IMR-90 (cell line): ENCODE data around the gene PANK4. TPM values are rescaled to one million over a fixed set of nuclear protein-coding genes. Genes with fewer than 3 reads are reported as not detected.

Source experiments
- ATAC-seq: fragments of 200-7000 bp; cut with Tn5 transposase; 2 replicates; pipeline ENCODE4 v1.9.1; 2020; ENCODE audit warnings: low read depth, mild to moderate bottlenecking, moderate library complexity
- BruUV-seq: library from RNA; stranded (reverse); fragments of 400-500 nt; replicated peaks from 2 replicates; lab custom pipeline; 2021; lab: Mats Ljungman, UMichigan
- CTCF ChIA-PET: fragments of 300-600 bp; formaldehyde crosslinking; extraction: SDS; loops from one replicate; lab custom pipeline; 2021; ENCODE audit warnings: antibody characterized with exemption; lab: Yijun Ruan, JAX
- POLR2A ChIA-PET: fragments of 300-600 bp; sonication (Branson Sonifier 250); formaldehyde crosslinking; loops from one replicate; lab custom pipeline; 2022; ENCODE audit warnings: antibody characterized with exemption; ENCODE audit not compliant: unreplicated experiment; lab: Charles Lee
- DNase-seq: peaks from one replicate; pipeline ENCODE4 v3.0.0; 2013
- H2AFZ ChIP-seq: replicated peaks from 2 replicates; pipeline ENCODE3; 2013; ENCODE audit warnings: low read length, mild to moderate bottlenecking; ENCODE audit not compliant: poor library complexity
- H2AK5ac ChIP-seq: 2 replicates; pipeline ENCODE4 v1.6.1; 2013; ENCODE audit warnings: low read depth, low read length, inconsistent platforms
- H2AK9ac ChIP-seq: replicated peaks from 2 replicates; pipeline ENCODE3; 2013; ENCODE audit warnings: mild to moderate bottlenecking, low read depth, low read length, moderate library complexity; ENCODE audit not compliant: poor library complexity
- H2BK120ac ChIP-seq: 2 replicates; pipeline ENCODE4 v1.6.1; 2013; ENCODE audit warnings: low read depth, low read length, inconsistent platforms
- H2BK15ac ChIP-seq: 3 replicates; pipeline ENCODE4 v1.6.1; 2013; ENCODE audit warnings: low read depth, low read length, inconsistent platforms
- H2BK20ac ChIP-seq: 2 replicates; pipeline ENCODE4 v1.6.1; 2013; ENCODE audit warnings: low read depth, mild to moderate bottlenecking, inconsistent platforms, low read length, moderate library complexity
- H2BK5ac ChIP-seq: 2 replicates; pipeline ENCODE4 v1.6.1; 2013; ENCODE audit warnings: mild to moderate bottlenecking, low read depth, low read length, inconsistent platforms; ENCODE audit not compliant: poor library complexity, severe bottlenecking
- H3K14ac ChIP-seq: replicated peaks from 2 replicates; pipeline ENCODE4 v1.6.1; 2013; ENCODE audit warnings: low read depth, low read length, inconsistent platforms
- H3K18ac ChIP-seq: 2 replicates; pipeline ENCODE4 v1.6.1; 2013; ENCODE audit warnings: low read depth, low read length, control low read depth
- H3K23ac ChIP-seq: 2 replicates; pipeline ENCODE4 v1.6.1; 2013; ENCODE audit warnings: low read depth, low read length, inconsistent platforms
- H3K27ac ChIP-seq: 2 replicates; pipeline ENCODE4 v1.5.1; 2013; ENCODE audit warnings: mild to moderate bottlenecking, control low read depth, low read length; ENCODE audit not compliant: insufficient read depth
- H3K27me3 ChIP-seq: 2 replicates; pipeline ENCODE4 v1.6.1; 2013; ENCODE audit warnings: low read length; ENCODE audit not compliant: control insufficient read depth, insufficient read depth
- H3K36me3 ChIP-seq: 2 replicates; pipeline ENCODE4 v1.6.1; 2013; ENCODE audit warnings: low read length, mixed read lengths; ENCODE audit not compliant: control insufficient read depth, insufficient read depth
- H3K4ac ChIP-seq: 2 replicates; pipeline ENCODE4 v1.6.1; 2013; ENCODE audit warnings: low read depth, low read length, inconsistent platforms
- H3K4me1 ChIP-seq: 2 replicates; pipeline ENCODE4 v1.6.1; 2013; ENCODE audit warnings: low read length, mixed read lengths; ENCODE audit not compliant: control insufficient read depth, insufficient read depth
- H3K4me2 ChIP-seq: 2 replicates; pipeline ENCODE4 v1.6.1; 2013; ENCODE audit warnings: low read depth, mild to moderate bottlenecking, control low read depth, low read length, moderate library complexity
- H3K4me3 ChIP-seq: 2 replicates; pipeline ENCODE4 v1.5.1; 2013; ENCODE audit warnings: low read depth, mild to moderate bottlenecking, control low read depth, low read length, moderate library complexity; ENCODE audit not compliant: insufficient read depth
- H3K56ac ChIP-seq: 2 replicates; pipeline ENCODE4 v1.6.1; 2013; ENCODE audit warnings: low read length, inconsistent platforms; ENCODE audit not compliant: insufficient read depth; ENCODE audit errors: extremely low read depth
- H3K79me1 ChIP-seq, 2 experiments: 2 replicates each; pipeline ENCODE4 v1.6.1; 2013; ENCODE audit warnings: low read length in 2 of 2, inconsistent platforms in 1 of 2, low read depth in 1 of 2
- H3K9ac ChIP-seq: 2 replicates; pipeline ENCODE4 v1.6.1; 2013; ENCODE audit warnings: low read depth, low read length, control low read depth
- H3K9me1 ChIP-seq: 2 replicates; pipeline ENCODE4 v1.6.1; 2013; ENCODE audit warnings: low read length, inconsistent platforms; ENCODE audit not compliant: insufficient read depth
- H3K9me3 ChIP-seq: 2 replicates; pipeline ENCODE4 v1.6.1; 2013; ENCODE audit warnings: low read length; ENCODE audit not compliant: control insufficient read depth, insufficient read depth
- H4K20me1 ChIP-seq: 2 replicates; pipeline ENCODE4 v1.6.1; 2013; ENCODE audit warnings: low read length, inconsistent platforms; ENCODE audit not compliant: insufficient read depth
- H4K5ac ChIP-seq: 2 replicates; pipeline ENCODE4 v1.6.1; 2013; ENCODE audit warnings: mild to moderate bottlenecking, low read depth, low read length, control low read depth
- H4K8ac ChIP-seq, 2 experiments: 2 replicates each; pipeline ENCODE4 v1.6.1; 2013; ENCODE audit warnings: low read depth in 2 of 2, low read length in 2 of 2, control low read depth in 1 of 2, inconsistent platforms in 1 of 2
- H4K91ac ChIP-seq: 2 replicates; pipeline ENCODE4 v1.6.1; 2013; ENCODE audit warnings: low read depth, low read length, inconsistent platforms; ENCODE audit not compliant: insufficient read depth
- BHLHE40 ChIP-seq: fragments of 150-350 bp; IDR thresholded peaks from 2 replicates; pipeline ENCODE4 v1.6.1; 2016; ENCODE audit warnings: mild to moderate bottlenecking, low read depth, low read length
- CEBPB ChIP-seq: IDR thresholded peaks from 2 replicates; pipeline ENCODE4 v1.6.1; 2012; ENCODE audit warnings: low read depth, low read length, improper control_type of control experiment
- CHD1 ChIP-seq: IDR thresholded peaks from 2 replicates; pipeline ENCODE4 v1.6.1; 2012; ENCODE audit warnings: low read depth, low read length, improper control_type of control experiment
- CTCF ChIP-seq: conservative IDR thresholded peaks from 2 replicates; pipeline ENCODE4 v1.5.1; 2012; ENCODE audit warnings: mild to moderate bottlenecking, low read depth, low read length, improper control_type of control experiment
- FOS ChIP-seq: fragments of 150-350 bp; IDR thresholded peaks from 2 replicates; pipeline ENCODE4 v1.6.1; 2016; ENCODE audit warnings: low read depth, low read length
- MAFK ChIP-seq: IDR thresholded peaks from 2 replicates; pipeline ENCODE4 v1.6.1; 2012; ENCODE audit warnings: low read depth, low read length, improper control_type of control experiment
- MAZ ChIP-seq: IDR thresholded peaks from 2 replicates; pipeline ENCODE4 v1.6.1; 2012; ENCODE audit warnings: low read depth, mild to moderate bottlenecking, low read length, improper control_type of control experiment, moderate library complexity, borderline replicate concordance
- MXI1 ChIP-seq: IDR thresholded peaks from 2 replicates; pipeline ENCODE4 v1.6.1; 2012; ENCODE audit warnings: low read depth, mild to moderate bottlenecking, low read length, moderate library complexity, borderline replicate concordance
- NFE2L2 ChIP-seq: fragments of 150-350 bp; IDR thresholded peaks from 2 replicates; pipeline ENCODE4 v1.6.1; 2016; ENCODE audit warnings: low read depth, mild to moderate bottlenecking, low read length
- POLR2A ChIP-seq: IDR thresholded peaks from 2 replicates; pipeline ENCODE4 v1.6.1; 2012; ENCODE audit warnings: mild to moderate bottlenecking, low read depth, low read length
- RAD21 ChIP-seq: IDR thresholded peaks from 2 replicates; pipeline ENCODE4 v1.6.1; 2012; ENCODE audit warnings: low read length, improper control_type of control experiment
- RFX5 ChIP-seq: IDR thresholded peaks from 2 replicates; pipeline ENCODE4 v1.8.0; 2012; ENCODE audit warnings: low read depth, mild to moderate bottlenecking, low read length, moderate library complexity
- SMC3 ChIP-seq: fragments of 150-350 bp; IDR thresholded peaks from 2 replicates; pipeline ENCODE4 v1.6.1; 2016; ENCODE audit warnings: low read depth, mild to moderate bottlenecking, antibody characterized with exemption, low read length, moderate library complexity
- WGBS, 2 experiments: methylation state at CpG; one replicate each; pipeline versions ENCODE4 v1.1.5 to v1.1.7; 2013; ENCODE audit warnings: missing lambda C conversion rate in 2 of 2; ENCODE audit not compliant: insufficient read length in 1 of 2; ENCODE audit errors: extremely low coverage in 2 of 2; 5-methylcytosine and 5-hydroxymethylcytosine counted together
- dilution Hi-C: fragments of 300-500 bp; cut with HindIII; formaldehyde crosslinking; loops from one replicate; pipeline ENCODE4 v1.14.3; 2018; ENCODE audit warnings: low sequenced_read_pairs; ENCODE audit not compliant: unreplicated experiment
- in situ Hi-C: fragments of 300-500 bp; cut with MboI; formaldehyde crosslinking; loops from 3 replicates; pipeline ENCODE4 v1.14.3; 2019; ENCODE audit warnings: low sequenced_read_pairs, inconsistent platforms, mixed read lengths
- intact Hi-C: fragments of 100-400 bp; cut with micrococcal nuclease; formaldehyde crosslinking; loops from 2 replicates; pipeline ENCODE4 v1.10.0; 2022
- polyA plus RNA-seq, 3 experiments: library from polyadenylated mRNA; depleted of rRNA; stranded (reverse); fragments of >200 nt; gene quantifications; 2 replicates each; pipeline ENCODE4 v1.2.3, GENCODE V29; 2012; ENCODE audit warnings: low replicate concordance in 1 of 3
- total RNA-seq: library from RNA; depleted of rRNA; stranded (reverse); fragments of >200 nt; gene quantifications from 2 replicates; pipeline ENCODE4 v1.2.3, GENCODE V29; 2012
- TF ChIP-seq, protein P1 (sequence below): fragments of 150-350 bp; IDR thresholded peaks from 2 replicates; pipeline ENCODE4 v1.6.1; 2017; ENCODE audit warnings: mild to moderate bottlenecking, antibody characterized with exemption, low read length, low read depth

The PANK4 gene
- total and polyA plus RNA-seq, 2 of the 4 experiments (the other 2 are of a cell fraction): 14.0 to 18.5 TPM

DNA sequence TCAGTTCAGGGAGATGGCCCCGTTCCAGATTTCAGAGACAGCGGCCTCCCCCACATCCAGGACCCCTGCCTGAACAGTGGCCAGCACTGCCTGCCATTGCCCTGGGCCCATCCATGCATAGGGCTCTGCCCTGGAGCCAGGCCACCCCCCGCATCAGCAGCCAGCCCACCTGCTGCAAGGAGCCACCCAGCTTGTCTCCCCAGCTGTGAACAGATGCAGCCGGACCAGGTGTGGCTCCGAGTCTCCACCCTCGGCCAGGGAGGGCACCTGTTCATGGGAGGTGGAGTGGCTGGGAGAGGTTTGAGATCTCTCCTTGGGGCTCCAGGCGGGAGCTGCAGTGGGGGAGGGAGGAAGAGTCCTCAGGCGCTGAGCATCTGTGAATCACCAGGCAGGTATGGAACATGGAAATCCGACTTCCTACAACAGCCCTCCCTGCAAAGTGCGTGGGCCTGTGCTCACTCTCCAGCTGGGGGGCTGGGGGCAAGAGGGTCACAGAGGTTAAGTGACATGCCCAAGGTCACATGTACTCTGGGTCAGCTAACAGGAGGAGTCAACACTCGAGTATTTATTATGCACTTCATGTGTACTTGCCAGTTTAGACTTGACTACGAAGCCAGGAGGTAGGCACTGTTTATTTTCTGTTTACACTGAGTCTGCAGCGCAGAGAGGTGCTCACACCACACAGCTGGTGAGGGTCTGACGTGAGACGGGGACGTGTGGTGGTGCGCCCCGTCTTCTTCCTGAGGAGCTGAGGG lies 8.5 kb upstream of the PANK4 start:
- CTCF ChIA-PET: interaction anchor here (1.3 kb wide), 1 partner anchor 8 kb away, joined by 3 read pairs; the partner anchor contains the start of gene PANK4
- peak overlapping the region; percentile 77 for H3K4ac ChIP-seq
- peak overlapping the region; percentile 41 for H2BK5ac ChIP-seq
- no peak overlapping the region for H3K4me3 ChIP-seq
- H3K9me3 ChIP-seq: no peaks in the 10 kb centered on the region
- peaks cover 12% of the 10 kb centered on the region for H3K4me1 ChIP-seq
- H2AK5ac ChIP-seq: peak overlapping the region; percentile 54; the same call in 1 of the 2 replicates
- peak overlapping the region; percentile 41; the same call in 1 of the 2 replicates for H4K91ac ChIP-seq
- peak overlapping the region; percentile 60; the same call in 1 of the 2 replicates for H3K4me2 ChIP-seq
- dilution Hi-C loops: no loop called here
- peak overlapping the region; percentile 8; the same call in 1 of the 2 replicates for H4K5ac ChIP-seq
- H2AK9ac ChIP-seq: peak overlapping the region; percentile 60
- H3K27me3 ChIP-seq: peaks cover 15% of the 10 kb centered on the region; the same call in 1 of the 2 replicates
- no peak overlapping the region for H3K9ac ChIP-seq
- no peaks in the 10 kb centered on the region for H3K79me1 ChIP-seq
- peak overlapping the region; percentile 26; the same call in 1 of the 2 replicates for H3K14ac ChIP-seq
- no peak overlapping the region for H3K23ac ChIP-seq
- H3K18ac ChIP-seq: peak overlapping the region; percentile 20; the same call in 1 of the 2 replicates
- ATAC-seq (peak; percentile 75), DNase-seq (peak; percentile 71)
- TF ChIP-seq RAD21 (no peak), SMC3 (no peak), CTCF (no peak), BHLHE40 (no peak), FOS (peak; percentile 52), CHD1 (no peak), NFE2L2 (no peak), MXI1 (no peak), MAZ (peak; percentile 64; the same call in 1 of the 2 replicates), RFX5 (no peak), CEBPB (no peak), POLR2A (no peak), MAFK (no peak)
- TF ChIP-seq, protein P1, sequence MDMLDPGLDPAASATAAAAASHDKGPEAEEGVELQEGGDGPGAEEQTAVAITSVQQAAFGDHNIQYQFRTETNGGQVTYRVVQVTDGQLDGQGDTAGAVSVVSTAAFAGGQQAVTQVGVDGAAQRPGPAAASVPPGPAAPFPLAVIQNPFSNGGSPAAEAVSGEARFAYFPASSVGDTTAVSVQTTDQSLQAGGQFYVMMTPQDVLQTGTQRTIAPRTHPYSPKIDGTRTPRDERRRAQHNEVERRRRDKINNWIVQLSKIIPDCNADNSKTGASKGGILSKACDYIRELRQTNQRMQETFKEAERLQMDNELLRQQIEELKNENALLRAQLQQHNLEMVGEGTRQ: no peak
- WGBS, 2 experiments: 11% methylated on average over 4 of the region's 18 CpGs; no CpG with 5 or more reads in 1 of the 2 experiments
- H3K9me1 ChIP-seq: peaks cover 9% of the 10 kb centered on the region
- H2BK15ac ChIP-seq: no peak overlapping the region; the same call in 2 of the 3 replicates
- H3K36me3 ChIP-seq: no peaks in the 10 kb centered on the region
- no TSS peak for BruUV-seq
- peak overlapping the region in 1 of 2 experiments; percentile 53; a peak in 2 of 4 replicates for H4K8ac ChIP-seq
- H4K20me1 ChIP-seq: no peaks in the 10 kb centered on the region
- H3K56ac ChIP-seq: no peak overlapping the region
- H3K27ac ChIP-seq: no peak overlapping the region
- H2AFZ ChIP-seq: peak overlapping the region; percentile 84
- peak overlapping the region; percentile 85 for H2BK120ac ChIP-seq
- POLR2A ChIA-PET: no interaction called here
- peak overlapping the region; percentile 46; the same call in 1 of the 2 replicates for H2BK20ac ChIP-seq
- intact Hi-C loops: no loop called here
- in situ Hi-C loops: loop anchor here (25.0 kb wide), 1 partner anchor 348 kb away; the partner anchor contains the start of gene FAAP20
